ENCODE results near the gene SGK1.

DNA sequence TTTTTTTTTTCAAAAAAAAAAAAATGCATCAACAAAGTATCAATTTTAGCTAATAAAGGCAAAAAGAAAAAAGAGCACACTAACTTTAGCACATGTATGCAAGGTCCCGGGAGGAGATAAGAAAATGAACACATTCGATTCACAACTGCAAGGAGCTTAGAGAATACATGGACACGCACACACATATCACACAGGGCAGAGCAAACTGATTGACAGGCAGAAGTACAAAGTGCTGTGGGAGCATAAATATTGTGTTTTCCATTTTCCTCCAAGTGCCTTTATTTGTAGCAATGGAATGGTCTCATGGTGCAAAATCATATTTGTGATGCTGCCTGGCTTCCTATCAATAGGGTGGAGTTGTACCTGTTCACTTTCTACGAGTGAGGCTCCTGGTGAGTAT lies 63.8 kb downstream of the SGK1 start:
- TF ChIP-seq, protein P1, sequence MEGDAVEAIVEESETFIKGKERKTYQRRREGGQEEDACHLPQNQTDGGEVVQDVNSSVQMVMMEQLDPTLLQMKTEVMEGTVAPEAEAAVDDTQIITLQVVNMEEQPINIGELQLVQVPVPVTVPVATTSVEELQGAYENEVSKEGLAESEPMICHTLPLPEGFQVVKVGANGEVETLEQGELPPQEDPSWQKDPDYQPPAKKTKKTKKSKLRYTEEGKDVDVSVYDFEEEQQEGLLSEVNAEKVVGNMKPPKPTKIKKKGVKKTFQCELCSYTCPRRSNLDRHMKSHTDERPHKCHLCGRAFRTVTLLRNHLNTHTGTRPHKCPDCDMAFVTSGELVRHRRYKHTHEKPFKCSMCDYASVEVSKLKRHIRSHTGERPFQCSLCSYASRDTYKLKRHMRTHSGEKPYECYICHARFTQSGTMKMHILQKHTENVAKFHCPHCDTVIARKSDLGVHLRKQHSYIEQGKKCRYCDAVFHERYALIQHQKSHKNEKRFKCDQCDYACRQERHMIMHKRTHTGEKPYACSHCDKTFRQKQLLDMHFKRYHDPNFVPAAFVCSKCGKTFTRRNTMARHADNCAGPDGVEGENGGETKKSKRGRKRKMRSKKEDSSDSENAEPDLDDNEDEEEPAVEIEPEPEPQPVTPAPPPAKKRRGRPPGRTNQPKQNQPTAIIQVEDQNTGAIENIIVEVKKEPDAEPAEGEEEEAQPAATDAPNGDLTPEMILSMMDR (optimal IDR thresholded peaks at IDR 0.05 in 1 of 3, IDR thresholded peaks at IDR 0.05 in 1 of 3, conservative IDR thresholded peaks at IDR 0.05 in 1 of 3; ENCODE audit: extremely low read depth in 1 of 3, insufficient read depth in 2 of 3, low read length in 3 of 3): no peak
- TF ChIP-seq EZH2 (IDR thresholded peaks at IDR 0.05; ENCODE audit: low read length): no peak

All from keratinocyte (primary cell).